GM23248 (cell line): ENCODE data around the gene CHRM2. TPM values are rescaled to one million over a fixed set of nuclear protein-coding genes. Genes with fewer than 3 reads are reported as not detected.

Experiments
- DNase-seq: peaks from one replicate; pipeline ENCODE4 v3.0.0-alpha.2; 2015
- H2AFZ ChIP-seq: fragments of 200-600 bp; sonication (generic); 2 replicates; pipeline ENCODE4 v1.6.1; 2016; ENCODE audit warnings: antibody characterized with exemption
- H3F3A ChIP-seq: fragments of 200-600 bp; sonication (generic); 2 replicates; pipeline ENCODE4 v1.6.1; 2016; ENCODE audit warnings: mild to moderate bottlenecking, antibody characterized with exemption, mixed run types; ENCODE audit not compliant: insufficient read depth
- H3K27ac ChIP-seq: fragments of 200-600 bp; sonication (generic); 2 replicates; pipeline ENCODE4 v1.5.1; 2016; ENCODE audit warnings: mild to moderate bottlenecking
- H3K27me3 ChIP-seq: fragments of 200-600 bp; sonication (generic); replicated peaks from 2 replicates; pipeline ENCODE4 v1.6.1; 2016; ENCODE audit warnings: mild to moderate bottlenecking; ENCODE audit not compliant: insufficient read depth
- H3K36me3 ChIP-seq: fragments of 200-600 bp; sonication (generic); 2 replicates; pipeline ENCODE4 v1.6.1; 2016; ENCODE audit warnings: low read depth, mild to moderate bottlenecking
- H3K4me1 ChIP-seq: fragments of 200-600 bp; sonication (generic); 2 replicates; pipeline ENCODE4 v1.6.1; 2016; ENCODE audit warnings: mild to moderate bottlenecking; ENCODE audit not compliant: insufficient read depth
- H3K4me2 ChIP-seq: fragments of 200-600 bp; sonication (generic); one replicate; pipeline ENCODE4 v1.6.1; 2016; ENCODE audit warnings: mild to moderate bottlenecking; ENCODE audit not compliant: unreplicated experiment
- H3K4me3 ChIP-seq: fragments of 200-600 bp; sonication (generic); 2 replicates; pipeline ENCODE4 v1.5.1; 2016; ENCODE audit warnings: mild to moderate bottlenecking
- H3K79me2 ChIP-seq: fragments of 200-600 bp; sonication (generic); 2 replicates; pipeline ENCODE4 v1.6.1; 2016; ENCODE audit warnings: mild to moderate bottlenecking; ENCODE audit not compliant: insufficient read depth
- H3K9ac ChIP-seq: fragments of 200-600 bp; sonication (generic); 2 replicates; pipeline ENCODE4 v1.6.1; 2016; ENCODE audit warnings: mild to moderate bottlenecking
- H3K9me2 ChIP-seq: fragments of 200-600 bp; sonication (generic); 2 replicates; pipeline ENCODE4 v1.6.1; 2016; ENCODE audit warnings: mixed run types, mild to moderate bottlenecking, moderate library complexity; ENCODE audit not compliant: insufficient read depth
- H3K9me3 ChIP-seq: fragments of 200-600 bp; sonication (generic); one replicate; pipeline ENCODE4 v1.6.1; 2017; ENCODE audit warnings: low read depth
- H4K20me1 ChIP-seq: fragments of 200-600 bp; sonication (generic); 2 replicates; pipeline ENCODE4 v1.6.0; 2016; ENCODE audit not compliant: insufficient read depth
- EZH2 ChIP-seq: fragments of 200-600 bp; sonication (generic); IDR thresholded peaks from 2 replicates; pipeline ENCODE4 v1.6.1; 2018; ENCODE audit warnings: antibody characterized with exemption, mild to moderate bottlenecking; ENCODE audit not compliant: insufficient read depth, poor library complexity, severe bottlenecking
- EZH2phosphoT487 ChIP-seq: fragments of 200-600 bp; sonication (generic); IDR thresholded peaks from 2 replicates; pipeline ENCODE4 v1.6.1; 2018; ENCODE audit warnings: antibody characterized with exemption, moderate library complexity, mild to moderate bottlenecking, low read depth; ENCODE audit not compliant: insufficient read depth
- WGBS, 2 experiments: methylation state at CpG; one replicate each; pipeline ENCODE4 v1.1.6; 2015 to 2017; ENCODE audit warnings: low lambda C conversion rate in 2 of 2, low coverage in 1 of 2; ENCODE audit errors: missing lambda C conversion rate in 2 of 2; 5-methylcytosine and 5-hydroxymethylcytosine counted together
- in situ Hi-C: fragments of 300-500 bp; cut with MboI; formaldehyde crosslinking; loops from 2 replicates; pipeline ENCODE4 v1.15.0; 2020
- polyA plus RNA-seq: library from polyadenylated mRNA; unstranded; fragments of >200 nt; fragmentation: Nextera tagmentation; extraction: Ambion mirVana; gene quantifications from 2 replicates; pipeline ENCODE4 v1.2.1, GENCODE V29; 2016
- total RNA-seq: library from RNA; depleted of rRNA; stranded (reverse); fragments of >200 nt; shearing (Covaris generic); gene quantifications from 2 replicates; pipeline ENCODE4 v1.2.3, GENCODE V29; 2014

The CHRM2 gene
- total and polyA plus RNA-seq, 2 experiments from 2014 or later, result 1.8 to 3.7 TPM

DNA sequence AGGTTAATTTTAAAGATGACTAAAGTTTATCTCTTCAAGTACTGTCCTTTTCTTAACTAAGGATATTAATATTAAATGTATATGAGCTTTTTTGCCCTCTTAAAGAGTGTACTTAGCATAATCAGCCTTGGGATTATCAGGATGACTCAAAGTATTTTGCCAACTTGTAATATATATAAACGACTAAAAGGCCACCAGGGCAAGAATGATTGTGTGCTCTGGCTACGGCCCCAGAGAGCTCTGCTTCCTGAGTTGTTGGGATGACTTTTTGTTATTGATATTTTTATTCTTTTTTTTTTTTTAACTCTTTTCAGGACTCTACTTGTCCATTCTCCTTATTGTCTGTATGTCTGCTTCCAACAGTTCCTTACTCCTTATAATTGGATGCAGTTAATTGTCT is 14.8 kb upstream of the CHRM2 start:
- in situ Hi-C loops, result no loop called here
- Histone ChIP-seq H3K79me2 (no peaks in the 10 kb centered on the region), H3K9ac (no peak overlapping the region), H3K27me3 (0 out of 2 replicates have a peak, but pooled peaks cover 5% of the 10 kb centered on the region), H3K4me3 (no peak overlapping the region), H3K9me3 (no peaks in the 10 kb centered on the region), H3K4me1 (no peaks in the 10 kb centered on the region), H3K27ac (no peak overlapping the region), H3K9me2 (0 out of 2 replicates have a peak, but pooled peaks cover 3% of the 10 kb centered on the region), H4K20me1 (no peaks in the 10 kb centered on the region), H3F3A (no peaks in the 10 kb centered on the region), H3K36me3 (no peaks in the 10 kb centered on the region), H3K4me2 (no peak overlapping the region), H2AFZ (no peak overlapping the region)
- WGBS, 2 experiments, result 24 to 29% methylated on average over 2 of the region's 2 CpGs
- TF ChIP-seq EZH2 (no peak), EZH2phosphoT487 (no peak)
- DNase-seq, result no peak

DNA sequence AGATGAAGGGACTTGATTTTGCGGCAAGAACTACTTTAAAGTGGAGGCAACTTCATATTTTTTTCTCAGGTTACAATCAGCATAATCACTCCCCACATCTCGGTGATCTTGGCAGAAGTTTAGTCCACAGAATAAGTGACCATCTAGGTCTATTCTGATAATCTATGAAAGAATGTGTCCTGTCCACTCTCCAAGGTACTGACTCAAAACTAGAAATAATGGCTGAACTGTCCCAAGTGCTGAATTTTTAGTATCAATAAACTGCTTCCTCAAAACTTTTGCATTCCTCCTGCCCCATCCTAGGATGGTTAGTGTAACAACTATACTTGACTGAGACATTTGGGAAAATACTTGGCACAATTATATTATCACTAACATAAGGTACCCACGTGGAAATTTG is 10.9 kb upstream of the CHRM2 start:
- Histone ChIP-seq H3K36me3 (no peaks in the 10 kb centered on the region), H3K9me2 (no peaks in the 10 kb centered on the region), H2AFZ (no peak overlapping the region), H3K4me3 (no peak overlapping the region), H4K20me1 (no peaks in the 10 kb centered on the region), H3K4me2 (no peak overlapping the region), H3K9me3 (no peaks in the 10 kb centered on the region), H3K79me2 (no peaks in the 10 kb centered on the region), H3K27ac (no peak overlapping the region), H3K27me3 (0 out of 2 replicates have a peak, but pooled peaks cover 3% of the 10 kb centered on the region), H3K4me1 (no peaks in the 10 kb centered on the region), H3F3A (no peaks in the 10 kb centered on the region), H3K9ac (no peak overlapping the region)
- TF ChIP-seq EZH2 (no peak), EZH2phosphoT487 (no peak)
- peak; percentile 61 for DNase-seq
- WGBS, 2 experiments, result 27 to 40% methylated on average over 3 of the region's 3 CpGs
- in situ Hi-C loops, result no loop called here

DNA sequence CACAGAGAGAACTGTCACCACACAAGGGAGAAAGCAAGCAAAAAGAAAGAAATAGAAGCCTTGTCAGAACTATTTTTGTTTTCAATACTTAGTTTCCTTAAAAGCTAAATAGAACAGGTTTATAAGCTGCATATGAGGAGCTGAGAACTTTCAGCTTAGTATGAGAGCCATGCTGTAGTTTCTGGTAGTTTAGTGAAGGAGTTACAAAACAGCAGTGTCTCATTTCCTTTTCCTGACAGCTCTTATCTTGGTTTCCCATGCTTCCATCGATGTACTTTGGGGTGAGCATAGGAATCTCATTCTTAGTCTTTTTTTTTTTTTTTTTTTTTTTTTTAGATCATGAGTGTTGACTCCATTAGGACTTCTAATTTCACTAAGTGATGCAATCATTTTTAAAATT is 8.6 kb upstream of the CHRM2 start:
- DNase-seq, result no peak
- no peaks in the 10 kb centered on the region for H3K9me2 ChIP-seq
- no peak overlapping the region for H3K4me3 ChIP-seq

DNA sequence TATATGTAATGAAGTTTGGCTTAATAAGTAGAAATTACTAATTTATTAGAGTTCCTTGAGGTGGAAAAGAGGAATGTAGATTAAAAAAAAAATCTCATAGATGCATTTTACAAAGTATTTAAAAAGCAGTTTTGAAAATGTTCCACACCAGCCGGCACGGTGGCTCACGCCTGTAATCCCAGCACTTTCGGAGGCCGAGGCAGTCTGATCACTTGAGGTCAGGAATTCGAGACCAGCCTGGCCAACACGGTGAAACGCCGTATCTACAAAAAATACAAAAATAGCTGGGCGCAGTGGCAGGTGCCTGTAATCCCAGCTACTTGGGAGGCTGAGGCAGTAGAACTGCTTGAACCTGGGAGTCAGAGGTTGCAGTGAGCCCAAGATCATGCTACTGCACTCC is 3.2 kb upstream of the CHRM2 start:
- WGBS, 2 experiments, result 86 to 88% methylated on average over 10 of the region's 10 CpGs

More for the DNA sequence above, 8.6 kb upstream of the CHRM2 start:
- Histone ChIP-seq H3K27me3 (0 out of 2 replicates have a peak, but pooled peaks cover 4% of the 10 kb centered on the region), H3K79me2 (no peaks in the 10 kb centered on the region), H2AFZ (no peak overlapping the region), H3F3A (no peaks in the 10 kb centered on the region), H3K36me3 (no peaks in the 10 kb centered on the region), H3K4me2 (no peak overlapping the region), H3K27ac (no peak overlapping the region), H3K9ac (no peak overlapping the region), H3K4me1 (no peaks in the 10 kb centered on the region), H3K9me3 (no peaks in the 10 kb centered on the region), H4K20me1 (no peaks in the 10 kb centered on the region)
- TF ChIP-seq EZH2, result no peak
- no peak for TF ChIP-seq EZH2phosphoT487
- 33 to 36% methylated on average over 1 of the region's 1 CpG for WGBS, 2 experiments
- in situ Hi-C loops, result no loop called here

DNA sequence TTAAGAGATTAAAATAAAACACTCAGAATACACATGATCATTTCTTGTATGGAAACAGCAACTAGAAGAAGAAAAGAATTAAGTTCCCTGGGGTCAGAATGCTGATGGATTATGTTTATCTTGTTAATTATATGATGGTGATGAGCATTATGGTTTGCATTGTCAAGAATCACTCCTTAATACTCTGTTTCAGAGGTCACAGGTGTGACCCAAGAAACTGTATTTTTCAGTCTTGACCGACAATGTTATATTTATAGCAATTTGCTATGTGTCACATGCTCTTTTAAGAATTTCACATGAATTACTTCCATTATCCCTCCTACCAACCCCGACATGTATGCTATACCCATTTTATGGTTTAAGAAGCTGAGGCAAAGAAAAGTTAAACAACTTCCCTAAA is 2.7 kb upstream of the CHRM2 start:
- Histone ChIP-seq H3K4me3 (no peak overlapping the region), H3K9ac (no peak overlapping the region), H3K36me3 (no peaks in the 10 kb centered on the region), H2AFZ (no peak overlapping the region), H3K9me2 (no peaks in the 10 kb centered on the region), H3K27ac (no peak overlapping the region), H3F3A (no peaks in the 10 kb centered on the region), H3K4me1 (no peaks in the 10 kb centered on the region), H3K79me2 (no peaks in the 10 kb centered on the region), H3K27me3 (peaks cover 38% of the 10 kb centered on the region), H3K9me3 (no peaks in the 10 kb centered on the region), H4K20me1 (no peaks in the 10 kb centered on the region), H3K4me2 (no peak overlapping the region)
- TF ChIP-seq EZH2phosphoT487 (no peak), EZH2 (no peak)
- WGBS, 2 experiments, result 70 to 80% methylated on average over 2 of the region's 2 CpGs
- no peak for DNase-seq
- in situ Hi-C loops, result no loop called here

More for the DNA sequence above, 3.2 kb upstream of the CHRM2 start:
- H3K9ac ChIP-seq, result no peak overlapping the region
- DNase-seq, result no peak
- no peaks in the 10 kb centered on the region for H3K79me2 ChIP-seq
- H3K4me1 ChIP-seq, result no peaks in the 10 kb centered on the region
- no peak overlapping the region for H2AFZ ChIP-seq
- no peak for TF ChIP-seq EZH2
- TF ChIP-seq EZH2phosphoT487, result no peak
- H3K27ac ChIP-seq, result no peak overlapping the region
- H3K4me3 ChIP-seq, result no peak overlapping the region
- no peaks in the 10 kb centered on the region for H4K20me1 ChIP-seq
- in situ Hi-C loops, result no loop called here
- H3K4me2 ChIP-seq, result no peak overlapping the region
- peaks cover 34% of the 10 kb centered on the region for H3K27me3 ChIP-seq
- H3F3A ChIP-seq, result no peaks in the 10 kb centered on the region
- H3K9me2 ChIP-seq, result no peaks in the 10 kb centered on the region
- no peaks in the 10 kb centered on the region for H3K36me3 ChIP-seq
- H3K9me3 ChIP-seq, result no peaks in the 10 kb centered on the region
